HG02870 (cell line): Measurements from ENCODE around the gene USF2.

ENCODE experiments used
- ATAC-seq: cut with Tn5 transposase; IDR thresholded peaks from one replicate; pipeline ENCODE4 v1.9.1; 2021; ENCODE audit warnings: mild to moderate bottlenecking, moderate library complexity; ENCODE audit not compliant: unreplicated experiment

USF2 gene

GRCh38 chr19:35265126-35265899, 3.4 kb upstream of the USF2 start:
- no peak for ATAC-seq

GRCh38 chr19:35265900-35266519, 2.8 kb upstream of the USF2 start:
- no peak for ATAC-seq

- no peak for ATAC-seq
Measured at GRCh38 chr19:35266520-35267352, 2.0 kb upstream of the USF2 start.

GRCh38 chr19:35267353-35267817, 1.4 kb upstream of the USF2 start:
- peak; percentile 14 for ATAC-seq

GRCh38 chr19:35267818-35268535, 785 bp upstream of the USF2 start:
- peak; percentile 39 for ATAC-seq

- ATAC-seq: peak; percentile 60
Measured at GRCh38 chr19:35269438-35270117, 816 bp downstream of the USF2 start.

GRCh38 chr19:35270381-35270811, 1.6 kb downstream of the USF2 start:
- no peak for ATAC-seq

- ATAC-seq: no peak
Measured at GRCh38 chr19:35271546-35271945, 2.8 kb downstream of the USF2 start.

- no peak for ATAC-seq
Measured at GRCh38 chr19:35272122-35272719, 3.5 kb downstream of the USF2 start.

- ATAC-seq: no peak
Measured at GRCh38 chr19:35272954-35273649, 4.3 kb downstream of the USF2 start.

- ATAC-seq: no peak
Measured at GRCh38 chr19:35273686-35274259, 5.0 kb downstream of the USF2 start.

- no peak for ATAC-seq
Measured at GRCh38 chr19:35274323-35274722, 5.6 kb downstream of the USF2 start.

- no peak for ATAC-seq
Measured at GRCh38 chr19:35276706-35277281, 8.0 kb downstream of the USF2 start.

- ATAC-seq: no peak
Measured at GRCh38 chr19:35278578-35279284, 10.0 kb downstream of the USF2 start.

- ATAC-seq: no peak
Measured at GRCh38 chr19:35279374-35279773, 10.6 kb downstream of the USF2 start.

GRCh38 chr19:35279985-35280821, 11.4 kb downstream of the USF2 start:
- no peak for ATAC-seq

- ATAC-seq: no peak
Measured at GRCh38 chr19:35281303-35281702, 12.5 kb downstream of the USF2 start.
